ENCODE data around the gene PPFIA1. TPM values are rescaled to one million over a fixed set of nuclear protein-coding genes. Genes with fewer than 3 reads are reported as not detected.
"Not testable (repeated sequence)": the region's sequence is repeated elsewhere in the genome, so short reads cannot be mapped to it uniquely, and the experiment has no call there.

Gene PPFIA1
- total and polyA plus RNA-seq, 3 donors from 2014 or later = 110 to 144 (median 125) TPM

- intact Hi-C loops (cut with DNase I; ENCODE audit: low total_unique reads) = no loop called here
These were observed 133.8 kb downstream of the PPFIA1 start for GRCh38 chr11:70404244-70404643.

DNA sequence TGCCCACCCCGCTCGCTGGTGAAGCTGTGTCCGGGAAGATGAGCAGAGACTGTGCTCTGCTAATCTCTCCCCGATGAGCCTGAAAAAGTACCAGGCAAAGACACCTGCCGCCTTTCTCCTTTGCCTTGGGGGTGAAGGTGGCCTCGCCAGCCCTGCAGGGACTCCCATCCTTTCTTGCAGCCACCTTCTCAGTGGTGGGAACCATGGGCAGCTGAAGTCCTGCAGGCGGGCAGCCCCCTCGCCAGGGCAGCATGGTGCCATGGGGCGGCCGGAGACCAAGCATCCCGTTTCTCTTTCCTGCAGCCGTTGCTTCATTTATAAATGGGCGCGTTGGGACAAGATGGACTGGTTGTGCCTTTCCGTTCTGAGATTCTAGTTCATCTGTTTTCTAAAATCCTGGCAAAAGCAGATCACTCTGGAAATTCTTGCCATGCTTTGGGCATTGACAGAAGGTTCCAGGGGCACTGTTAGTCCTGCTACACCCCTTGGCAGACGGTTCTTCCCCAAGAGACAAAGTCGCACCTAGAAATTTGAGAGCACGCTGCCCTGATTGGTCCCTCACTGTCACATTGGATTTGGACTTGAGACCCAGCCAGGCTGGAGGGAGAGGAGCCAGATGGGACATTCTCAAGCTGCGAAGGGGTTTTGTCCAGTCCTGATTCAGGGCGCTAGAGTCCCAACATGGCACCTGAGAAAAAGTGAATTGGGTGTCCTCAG is 135.3 kb downstream of the PPFIA1 start:
- Histone ChIP-seq H3K4me3 (no peak overlapping the region), H3K9me3 (no peaks in the 10 kb centered on the region), H3K27ac (peak overlapping the region in 1 of 2 donors; percentile 19), H3K27me3 (no peaks in the 10 kb centered on the region), H3K4me1 (peaks cover 15% of the 10 kb centered on the region), H3K36me3 (ENCODE audit: low read depth, missing control alignments) (no peaks in the 10 kb centered on the region)
- intact Hi-C loops (cut with DNase I; ENCODE audit: low total_unique reads) = no loop called here
- WGBS, 2 donors = 85 to 94% methylated on average over 15 to 20 of the region's 20 CpGs
- no peak for DNase-seq
- TF ChIP-seq, protein P1, sequence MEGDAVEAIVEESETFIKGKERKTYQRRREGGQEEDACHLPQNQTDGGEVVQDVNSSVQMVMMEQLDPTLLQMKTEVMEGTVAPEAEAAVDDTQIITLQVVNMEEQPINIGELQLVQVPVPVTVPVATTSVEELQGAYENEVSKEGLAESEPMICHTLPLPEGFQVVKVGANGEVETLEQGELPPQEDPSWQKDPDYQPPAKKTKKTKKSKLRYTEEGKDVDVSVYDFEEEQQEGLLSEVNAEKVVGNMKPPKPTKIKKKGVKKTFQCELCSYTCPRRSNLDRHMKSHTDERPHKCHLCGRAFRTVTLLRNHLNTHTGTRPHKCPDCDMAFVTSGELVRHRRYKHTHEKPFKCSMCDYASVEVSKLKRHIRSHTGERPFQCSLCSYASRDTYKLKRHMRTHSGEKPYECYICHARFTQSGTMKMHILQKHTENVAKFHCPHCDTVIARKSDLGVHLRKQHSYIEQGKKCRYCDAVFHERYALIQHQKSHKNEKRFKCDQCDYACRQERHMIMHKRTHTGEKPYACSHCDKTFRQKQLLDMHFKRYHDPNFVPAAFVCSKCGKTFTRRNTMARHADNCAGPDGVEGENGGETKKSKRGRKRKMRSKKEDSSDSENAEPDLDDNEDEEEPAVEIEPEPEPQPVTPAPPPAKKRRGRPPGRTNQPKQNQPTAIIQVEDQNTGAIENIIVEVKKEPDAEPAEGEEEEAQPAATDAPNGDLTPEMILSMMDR (IDR thresholded peaks at IDR 0.05) = no peak
- TF ChIP-seq POLR2A (IDR thresholded peaks at IDR 0.05) = no peak

More at GRCh38 chr11:70404244-70404643, 133.8 kb downstream of the PPFIA1 start:
- Histone ChIP-seq H3K27me3 (no peaks in the 10 kb centered on the region), H3K36me3 (ENCODE audit: low read depth, missing control alignments) (no peaks in the 10 kb centered on the region), H3K4me1 (peaks cover 30% of the 10 kb centered on the region), H3K4me3 (no peak overlapping the region), H3K27ac (no peak overlapping the region), H3K9me3 (no peaks in the 10 kb centered on the region)
- no peak for DNase-seq
- WGBS, 2 donors = 89 to 90% methylated on average over 11 of the region's 11 CpGs
- TF ChIP-seq, protein P1 (IDR thresholded peaks at IDR 0.05) = no peak

DNA sequence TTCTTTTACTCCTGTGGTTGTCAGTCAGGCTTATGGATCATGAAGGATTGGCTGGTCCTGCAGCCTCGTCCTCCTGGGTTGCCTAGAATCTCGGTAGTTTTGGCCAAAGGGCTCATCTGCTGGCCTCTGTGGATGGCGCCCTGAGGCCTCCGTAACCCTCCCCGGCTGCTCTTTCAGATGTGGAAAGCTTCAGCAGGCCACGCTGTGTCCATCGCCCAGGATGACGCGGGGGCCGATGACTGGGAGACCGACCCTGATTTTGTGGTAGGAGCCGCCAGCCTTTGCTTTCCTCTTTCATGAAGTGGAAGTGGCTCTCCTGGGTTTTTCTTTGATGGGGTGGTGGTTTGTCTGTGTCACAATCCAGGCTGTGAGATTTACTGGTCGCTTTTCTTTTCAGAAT is 136.6 kb downstream of the PPFIA1 start:
- no peaks in the 10 kb centered on the region for H3K36me3 ChIP-seq (ENCODE audit: low read depth, missing control alignments)
- H3K27ac ChIP-seq = no peak overlapping the region
- no peaks in the 10 kb centered on the region for H3K27me3 ChIP-seq
- H3K9me3 ChIP-seq = no peaks in the 10 kb centered on the region
- whole genome bisulfite sequencing, 2 donors = 77 to 94% methylated on average over 13 of the region's 13 CpGs
- no peak for DNase-seq
- no peak for TF ChIP-seq POLR2A (IDR thresholded peaks at IDR 0.05)
- TF ChIP-seq, protein P1 (IDR thresholded peaks at IDR 0.05) = no peak
- intact Hi-C loops (cut with DNase I; ENCODE audit: low total_unique reads) = no loop called here
- H3K4me1 ChIP-seq = peaks cover 9% of the 10 kb centered on the region
- H3K4me3 ChIP-seq = no peak overlapping the region

GRCh38 chr11:70407814-70408213 is 137.3 kb downstream of the PPFIA1 start:
- DNase-seq = no peak
- Histone ChIP-seq H3K27me3 (no peaks in the 10 kb centered on the region), H3K27ac (no peak overlapping the region), H3K4me3 (no peak overlapping the region), H3K36me3 (ENCODE audit: low read depth, missing control alignments) (no peaks in the 10 kb centered on the region), H3K9me3 (no peaks in the 10 kb centered on the region), H3K4me1 (peaks cover 5% of the 10 kb centered on the region)
- intact Hi-C loops (cut with DNase I; ENCODE audit: low total_unique reads) = no loop called here
- TF ChIP-seq POLR2A (IDR thresholded peaks at IDR 0.05) = no peak
- TF ChIP-seq, protein P1 (IDR thresholded peaks at IDR 0.05) = no peak
- WGBS, 2 donors = 66 to 78% methylated on average over 6 of the region's 6 CpGs

DNA sequence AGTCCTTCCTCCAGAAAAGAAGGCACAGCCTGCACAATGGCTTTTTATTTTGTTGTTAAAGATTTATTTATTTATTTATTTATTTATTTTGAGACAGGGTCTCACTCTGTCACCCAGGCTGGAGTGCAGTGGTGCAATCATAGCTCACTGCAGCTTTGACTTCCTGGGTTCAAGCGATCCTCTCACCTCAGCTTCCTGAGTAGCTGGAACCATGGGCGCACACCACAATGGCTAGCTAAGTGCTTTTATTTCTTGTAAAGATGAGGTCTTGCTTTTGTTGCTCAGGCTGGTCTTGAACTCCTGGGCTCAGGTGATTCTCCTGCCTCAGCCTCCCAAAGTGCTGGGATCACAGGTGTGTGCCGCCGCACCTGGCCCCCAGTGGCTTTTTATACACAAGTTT is 137.8 kb downstream of the PPFIA1 start:
- intact Hi-C loops (cut with DNase I; ENCODE audit: low total_unique reads); H3K4me3 ChIP-seq; H3K36me3 ChIP-seq (ENCODE audit: low read depth, missing control alignments); H3K9me3 ChIP-seq; H3K4me1 ChIP-seq; H3K27me3 ChIP-seq; H3K27ac ChIP-seq; DNase-seq: not testable (repeated sequence)
- 96 to 100% methylated on average over 4 of the region's 4 CpGs for WGBS, 2 donors

Data from testis (tissue), 3 donors.